HG03025 (cell line): ENCODE measurements around the gene TP53I11.

Experiments used
- ATAC-seq: cut with Tn5 transposase; IDR thresholded peaks from one replicate; pipeline ENCODE4 v1.9.1; 2021; ENCODE audit warnings: mild to moderate bottlenecking, moderate library complexity; ENCODE audit not compliant: unreplicated experiment, low FRiP score

TP53I11 gene

GRCh38 chr11:44893846-44894617 lies 56.7 kb downstream of the TP53I11 start:
- no peak for ATAC-seq

DNA sequence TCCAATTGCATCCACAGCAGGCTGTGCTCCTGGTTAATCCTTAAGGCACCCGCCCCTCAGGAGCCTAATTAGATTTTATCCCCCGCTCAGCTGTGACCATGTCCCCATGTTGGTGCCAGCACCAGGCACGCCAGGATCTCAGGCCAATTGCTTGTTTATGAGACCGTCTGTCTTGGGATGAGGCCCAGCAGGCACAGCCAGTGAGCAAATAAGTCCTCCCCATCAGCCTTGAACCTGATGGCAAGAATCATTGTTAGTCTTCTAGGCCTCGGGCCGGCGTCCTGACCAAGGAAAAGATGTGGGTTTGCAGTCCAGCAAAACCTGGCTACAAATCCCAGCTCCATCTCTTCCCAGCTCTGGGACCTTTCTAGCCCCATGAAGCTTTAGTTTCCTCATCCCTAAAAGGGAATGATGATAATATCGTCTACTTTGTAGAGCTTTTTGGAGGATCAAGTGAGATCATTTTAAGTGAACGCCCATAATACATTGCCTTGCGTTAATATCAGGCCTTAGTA lies 57.3 kb downstream of the TP53I11 start:
- ATAC-seq, result no peak

GRCh38 chr11:44892843-44893242 lies 57.8 kb downstream of the TP53I11 start:
- no peak for ATAC-seq

DNA sequence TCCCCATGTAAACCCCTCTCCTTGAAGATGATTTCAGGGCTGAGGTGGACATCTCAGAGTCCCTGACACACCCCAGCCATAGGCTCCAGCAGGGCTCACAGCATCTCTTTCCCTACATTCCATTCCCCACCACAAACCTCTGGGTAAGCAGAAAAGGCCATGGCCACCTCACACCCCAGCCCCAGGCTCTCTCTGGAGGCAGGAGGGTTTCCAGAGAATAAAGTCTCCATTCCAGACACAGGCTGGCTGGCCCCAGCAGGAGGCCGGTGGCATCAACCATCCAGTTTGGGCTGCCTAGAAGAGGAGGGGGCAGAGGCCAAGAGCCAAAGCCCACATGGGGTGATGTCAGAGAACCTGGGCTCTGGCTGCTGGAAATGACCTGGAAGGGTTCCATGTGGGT lies 61.4 kb downstream of the TP53I11 start:
- ATAC-seq, result no peak

DNA sequence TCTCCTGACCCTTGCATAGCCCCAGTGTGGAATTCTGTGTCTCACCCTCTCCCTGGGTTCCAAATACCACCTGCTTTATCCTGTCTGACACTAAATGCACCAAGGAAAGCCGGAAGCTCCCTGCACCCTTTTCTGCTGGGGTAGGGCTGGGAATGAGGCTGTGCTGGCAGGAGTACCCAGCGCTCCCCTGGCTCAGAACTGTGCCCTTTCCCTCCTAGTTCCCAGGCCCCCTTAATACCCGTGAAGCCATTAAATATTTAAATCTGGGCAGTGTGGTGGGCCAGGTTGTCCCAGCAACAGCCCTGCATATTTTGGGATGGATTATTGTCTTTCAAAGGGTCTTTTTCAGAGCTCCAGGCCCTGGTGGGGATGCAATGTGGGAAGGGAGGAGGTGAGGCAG lies 63.0 kb downstream of the TP53I11 start:
- ATAC-seq, result no peak

- no peak for ATAC-seq
These were observed 63.9 kb downstream of the TP53I11 start for GRCh38 chr11:44886790-44887140.

DNA sequence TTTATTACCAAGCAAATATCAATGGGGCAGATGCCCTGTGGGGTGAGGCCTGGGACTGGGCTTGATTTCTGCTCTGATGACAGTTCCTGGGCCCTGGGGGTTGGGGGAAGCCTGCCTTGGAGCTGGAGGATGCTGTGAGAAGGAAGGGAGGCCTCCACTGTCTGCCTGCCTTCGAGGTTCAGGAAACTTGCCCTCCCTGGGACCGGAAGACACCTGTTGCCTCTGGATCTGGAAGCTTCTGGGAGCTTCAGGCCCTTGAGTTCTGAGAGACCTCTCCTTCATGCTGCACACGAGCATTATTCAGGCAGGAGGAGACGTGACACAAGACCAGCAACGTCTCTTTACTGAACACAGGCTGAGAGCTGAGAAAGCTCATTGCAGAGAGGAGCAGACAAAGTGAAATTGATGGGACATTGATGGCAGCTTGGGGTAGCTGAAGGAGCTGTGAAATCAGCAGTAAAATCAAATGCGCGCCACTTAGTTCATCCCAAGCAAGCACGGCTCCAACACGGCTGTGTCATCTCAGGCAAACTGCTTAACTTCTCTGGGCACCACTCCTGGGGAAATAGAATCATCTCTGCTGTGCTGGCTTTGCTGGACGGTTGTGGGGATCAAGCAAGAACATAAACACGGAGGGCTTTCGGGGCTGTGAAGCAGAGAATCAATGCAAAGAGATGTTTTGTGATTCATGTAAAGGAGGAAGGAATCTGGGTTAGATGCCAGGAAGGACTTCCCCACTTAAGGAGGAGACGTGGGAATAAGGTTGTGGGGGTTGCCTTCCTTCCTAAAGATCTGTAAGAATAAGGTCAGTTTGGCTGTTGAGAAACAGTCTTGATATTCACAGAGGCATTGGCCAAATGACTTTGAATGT lies 64.5 kb downstream of the TP53I11 start:
- ATAC-seq, result no peak

DNA sequence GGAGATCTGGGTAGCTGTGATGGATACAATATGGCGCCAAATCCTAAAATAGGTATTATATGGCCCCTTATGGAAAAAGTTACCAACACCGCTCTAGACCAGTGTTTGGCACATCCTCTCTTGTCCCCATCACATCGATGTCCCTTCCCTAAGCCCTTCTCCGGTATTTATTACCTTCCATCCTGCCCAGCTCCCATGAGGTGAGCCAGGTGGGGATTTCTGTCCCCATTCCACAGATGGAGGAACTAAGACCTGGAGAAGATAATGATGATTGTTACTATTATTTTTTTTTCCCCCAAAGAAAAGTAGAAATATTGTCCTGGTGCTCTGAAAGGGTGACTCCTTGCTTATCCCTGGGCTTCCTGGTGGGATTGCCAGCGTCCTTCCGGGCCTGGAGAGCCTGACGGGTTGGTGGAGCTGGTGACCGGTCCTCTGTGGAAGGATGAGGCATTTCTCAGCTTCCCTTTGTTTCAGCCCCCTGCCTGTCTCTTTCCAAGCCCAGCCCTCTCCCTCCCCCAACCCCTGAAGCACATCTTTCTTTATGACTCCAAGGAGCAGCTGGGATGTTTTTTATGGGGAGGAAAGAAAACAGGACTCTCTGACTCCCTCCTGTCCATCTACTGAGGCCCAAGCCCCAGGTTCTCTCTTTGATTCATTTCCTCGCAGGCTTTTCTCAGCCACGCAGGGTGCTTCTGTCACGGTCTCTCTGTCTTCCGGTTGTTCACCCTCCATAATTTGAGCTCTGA lies 65.4 kb downstream of the TP53I11 start:
- no peak for ATAC-seq

- no peak for ATAC-seq
These were observed 66.6 kb downstream of the TP53I11 start for GRCh38 chr11:44884056-44884455.

DNA sequence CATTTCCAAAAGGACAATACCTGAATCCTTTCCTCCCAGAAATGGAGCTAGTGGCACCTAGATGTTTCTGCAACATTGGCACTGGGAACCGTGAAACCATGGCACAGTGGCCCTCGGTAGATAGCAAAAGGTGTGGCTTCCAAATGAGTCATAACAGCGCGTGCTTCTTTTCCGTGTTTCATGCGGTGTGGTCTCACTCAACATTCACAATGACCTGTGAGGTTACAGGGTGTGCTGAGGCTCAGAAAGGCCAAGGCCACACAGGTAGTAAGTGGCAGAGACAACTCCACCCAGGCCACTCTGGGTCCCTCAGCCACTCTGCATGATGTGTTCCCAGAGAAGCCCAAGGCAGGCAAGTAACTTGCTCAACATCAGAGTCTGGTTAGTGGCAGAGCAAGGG lies 67.4 kb downstream of the TP53I11 start:
- ATAC-seq, result no peak
